KBM-7 (cell line): ENCODE results near the gene TAF4.

Experiments
- DNase-seq: peaks from one replicate; pipeline ENCODE4 v3.0.0-alpha.2; 2015
- in situ Hi-C: fragments of 300-500 bp; cut with MboI; formaldehyde crosslinking; loops from 2 replicates; pipeline ENCODE4 v1.14.3; 2020; ENCODE audit warnings: low sequenced_read_pairs, low pct_unique_long_range_greater_than_20kb, mixed read lengths

The TAF4 gene

GRCh38 chr20:62047666-62048345 is 17.9 kb downstream of the TAF4 start:
- in situ Hi-C loops = no loop called here
- no peak for DNase-seq

DNA sequence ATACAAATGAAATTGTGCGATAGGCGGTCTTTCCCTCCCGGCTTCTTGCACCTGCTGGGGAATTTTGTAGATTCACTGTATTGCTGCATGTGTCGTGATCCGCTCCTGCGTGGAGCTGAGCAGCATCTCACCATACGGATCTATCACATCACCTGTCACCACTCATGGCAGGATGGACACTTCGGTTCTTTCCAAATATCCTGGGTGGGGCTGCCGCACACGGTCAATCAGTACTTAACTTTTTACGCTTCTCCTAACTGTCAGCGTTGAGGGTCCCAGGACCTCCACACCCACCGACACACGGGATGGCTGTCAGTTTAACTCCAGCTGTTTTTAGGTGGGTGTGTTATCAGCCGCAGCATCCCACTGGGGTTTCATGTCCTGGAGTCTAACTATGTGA is 19.2 kb downstream of the TAF4 start:
- in situ Hi-C loops = no loop called here
- no peak for DNase-seq

DNA sequence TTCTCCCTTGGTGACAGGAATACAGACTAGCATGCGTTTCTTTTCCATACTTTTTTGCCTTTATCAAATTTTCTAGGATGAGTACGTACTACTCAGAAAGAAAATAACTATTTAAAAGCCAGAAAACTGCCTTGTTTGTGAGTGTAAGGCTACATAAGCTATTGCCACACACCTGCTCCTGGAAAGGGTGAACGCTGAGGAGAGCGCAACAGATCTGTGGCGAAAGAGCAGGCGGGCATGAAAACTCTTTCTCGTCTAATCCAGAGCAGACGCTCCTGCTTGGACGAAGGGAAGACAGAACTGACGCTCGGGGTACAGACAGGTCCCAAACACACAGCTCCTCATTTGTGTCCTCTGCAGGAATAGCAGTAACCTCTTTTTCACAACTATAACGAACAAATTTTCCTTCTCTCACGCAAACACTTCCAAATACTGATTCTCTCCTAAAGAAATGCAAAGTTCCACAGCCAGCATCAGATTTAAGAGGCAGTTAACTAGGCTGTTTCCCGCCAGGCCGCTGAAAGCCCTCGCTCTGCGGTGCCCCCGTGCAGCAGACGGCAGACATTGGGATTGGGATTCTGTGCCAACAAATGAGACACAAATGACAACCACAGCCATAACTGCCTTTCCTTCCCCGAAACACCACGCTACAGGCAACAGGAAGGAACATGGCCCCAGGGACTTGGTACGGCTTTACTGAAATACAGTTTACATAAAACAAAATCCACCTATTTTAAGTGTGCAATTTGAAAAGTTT is 20.0 kb downstream of the TAF4 start:
- in situ Hi-C loops = no loop called here

DNA sequence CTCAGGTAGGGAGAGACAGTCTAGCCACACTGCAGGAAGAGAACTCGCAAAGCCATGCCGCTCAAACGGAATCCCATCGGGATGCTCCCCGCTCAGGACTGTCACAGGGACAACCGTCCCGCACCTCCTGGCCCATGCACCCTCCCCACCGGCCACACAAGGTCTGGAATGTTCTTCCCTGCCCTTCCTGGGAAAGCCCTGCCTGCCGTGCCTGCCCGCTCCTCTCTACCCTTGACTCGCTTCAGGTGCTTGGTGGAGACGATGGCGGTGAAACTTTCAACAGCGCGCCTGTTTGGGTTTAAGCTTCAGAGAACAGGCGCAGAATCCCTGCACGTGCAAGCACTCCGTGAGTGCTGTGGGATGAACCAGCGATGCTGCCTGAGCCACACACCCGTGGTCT is 20.6 kb downstream of the TAF4 start:
- in situ Hi-C loops = no loop called here

More for the DNA sequence above, 20.0 kb downstream of the TAF4 start:
- DNase-seq = no peak

GRCh38 chr20:62044631-62045030 is 21.1 kb downstream of the TAF4 start:
- DNase-seq = no peak
- in situ Hi-C loops = no loop called here

More for the DNA sequence above, 20.6 kb downstream of the TAF4 start:
- DNase-seq = no peak

DNA sequence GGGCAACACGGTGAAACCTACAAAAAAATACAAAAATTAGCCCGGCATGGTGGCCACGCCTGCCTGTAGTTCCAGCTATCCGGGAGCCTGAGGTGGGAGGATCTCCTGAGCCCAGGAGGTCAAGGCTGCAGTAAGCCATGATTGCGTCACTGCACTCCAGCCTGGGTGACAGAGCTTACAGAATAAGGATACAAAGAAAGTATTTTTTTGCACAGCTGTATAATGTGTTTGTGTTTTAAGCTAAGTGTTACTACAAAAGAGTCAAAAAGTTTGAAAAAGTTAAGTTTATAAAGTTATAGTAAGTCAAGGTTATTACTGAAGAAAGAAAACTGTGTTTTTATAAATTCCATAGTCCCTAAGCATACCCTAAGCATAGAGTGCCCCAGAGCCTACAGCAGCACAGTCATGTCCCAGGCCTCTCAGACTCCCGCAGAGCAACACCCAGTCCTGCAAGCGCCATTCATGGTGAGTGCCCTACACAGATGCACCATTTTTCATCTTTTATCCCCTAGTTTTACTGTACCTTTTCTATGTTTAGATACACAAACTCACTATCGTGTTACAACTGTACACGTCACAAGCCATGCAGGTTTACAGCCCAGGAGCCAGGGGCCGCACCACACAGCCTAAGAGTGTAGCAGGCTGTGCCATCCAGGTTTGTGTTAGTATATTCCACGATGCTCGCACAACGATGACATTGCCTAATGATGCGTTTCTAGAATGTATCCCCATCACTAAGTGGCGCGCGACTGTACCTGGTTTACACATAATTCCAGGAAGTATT is 22.4 kb downstream of the TAF4 start:
- in situ Hi-C loops = no loop called here
- DNase-seq = no peak

- no peak for DNase-seq
- in situ Hi-C loops = no loop called here
These were observed 23.5 kb downstream of the TAF4 start for GRCh38 chr20:62042025-62042820.

- in situ Hi-C loops = no loop called here
These were observed 24.7 kb downstream of the TAF4 start for GRCh38 chr20:62040933-62041332.

GRCh38 chr20:62040381-62040922 is 25.2 kb downstream of the TAF4 start:
- DNase-seq = no peak
- in situ Hi-C loops = no loop called here

More at GRCh38 chr20:62040933-62041332, 24.7 kb downstream of the TAF4 start:
- DNase-seq = no peak

DNA sequence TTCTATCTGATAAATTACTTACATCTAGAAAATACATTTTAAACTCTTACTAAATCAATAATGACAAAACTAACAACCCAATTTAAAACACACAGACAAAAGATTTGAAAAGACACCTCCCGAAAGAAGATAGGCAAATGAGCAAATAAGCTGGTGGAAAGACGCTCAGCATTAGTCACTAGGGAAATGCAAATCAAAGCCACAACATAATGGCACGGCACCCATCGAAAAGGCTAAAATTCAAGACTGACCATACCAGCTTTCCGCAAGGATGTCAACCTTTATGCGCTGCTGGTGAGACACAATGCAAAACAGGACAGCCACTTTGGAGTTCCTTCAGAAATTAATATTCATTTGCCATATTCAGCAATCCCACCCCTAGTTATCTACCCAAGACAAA is 25.9 kb downstream of the TAF4 start:
- DNase-seq = no peak
- in situ Hi-C loops = no loop called here

GRCh38 chr20:62032609-62033368 is 32.9 kb downstream of the TAF4 start:
- DNase-seq = no peak
- in situ Hi-C loops = no loop called here

DNA sequence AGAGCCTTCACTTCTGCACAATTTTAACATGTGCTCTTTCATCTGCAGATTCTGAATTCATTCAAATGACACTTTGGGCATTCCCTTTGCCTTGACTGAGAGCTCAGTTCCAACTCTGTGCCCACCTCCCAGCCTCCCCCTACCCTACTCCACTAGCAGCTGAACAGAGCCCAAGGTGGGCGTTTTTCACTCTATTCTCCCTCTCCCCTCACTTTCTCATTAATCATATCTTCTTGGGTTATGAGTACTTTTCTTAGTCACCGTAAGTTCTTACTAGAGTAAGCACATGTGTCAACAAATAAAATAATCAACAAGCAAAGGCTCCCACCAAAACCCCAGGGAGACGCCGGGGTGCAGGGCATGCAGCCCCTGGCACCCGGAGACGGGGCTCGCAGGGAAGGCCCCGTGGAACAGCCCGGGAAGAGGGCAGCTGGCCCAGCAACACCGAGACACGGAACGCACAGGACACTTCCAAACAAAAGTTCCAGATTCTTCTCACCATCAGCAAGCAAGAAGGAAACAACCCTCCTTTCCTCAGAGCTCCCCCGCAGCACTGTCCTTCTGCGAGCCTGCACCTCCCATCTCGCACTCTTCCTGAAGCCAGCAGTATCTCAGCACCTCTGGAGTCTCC is 34.1 kb downstream of the TAF4 start:
- no peak for DNase-seq
- in situ Hi-C loops = no loop called here

DNA sequence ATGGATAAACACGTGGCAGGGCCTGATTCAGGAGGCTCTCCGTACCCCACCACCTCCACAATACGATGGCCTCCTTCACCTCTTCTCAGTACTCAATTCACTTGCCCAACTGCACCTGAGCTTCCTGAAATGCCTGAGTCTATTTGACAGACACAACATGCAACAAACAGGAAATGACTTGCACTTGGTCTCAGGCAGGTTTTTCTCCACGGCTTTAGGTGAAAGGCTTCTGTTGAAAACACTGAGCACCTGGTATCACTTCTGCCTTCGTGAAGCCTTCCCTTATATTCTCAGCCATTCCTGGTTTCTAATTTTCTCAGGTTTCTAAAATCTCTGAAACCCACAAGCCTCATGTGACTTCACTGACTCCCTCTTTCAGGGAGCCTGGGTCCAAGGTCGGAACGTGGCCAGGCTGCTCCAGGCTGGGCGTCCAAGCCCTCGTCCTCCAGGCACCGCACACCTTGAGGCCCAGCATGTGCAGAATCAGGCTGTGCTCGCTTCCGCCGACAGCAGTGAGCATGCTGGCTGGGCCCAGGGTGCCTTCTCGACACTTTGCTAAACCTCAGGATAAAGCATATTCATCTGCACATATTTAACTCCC is 34.7 kb downstream of the TAF4 start:
- DNase-seq = no peak
- in situ Hi-C loops = no loop called here

- in situ Hi-C loops = no loop called here
- no peak for DNase-seq
These were observed 35.3 kb downstream of the TAF4 start for GRCh38 chr20:62030357-62030756.

DNA sequence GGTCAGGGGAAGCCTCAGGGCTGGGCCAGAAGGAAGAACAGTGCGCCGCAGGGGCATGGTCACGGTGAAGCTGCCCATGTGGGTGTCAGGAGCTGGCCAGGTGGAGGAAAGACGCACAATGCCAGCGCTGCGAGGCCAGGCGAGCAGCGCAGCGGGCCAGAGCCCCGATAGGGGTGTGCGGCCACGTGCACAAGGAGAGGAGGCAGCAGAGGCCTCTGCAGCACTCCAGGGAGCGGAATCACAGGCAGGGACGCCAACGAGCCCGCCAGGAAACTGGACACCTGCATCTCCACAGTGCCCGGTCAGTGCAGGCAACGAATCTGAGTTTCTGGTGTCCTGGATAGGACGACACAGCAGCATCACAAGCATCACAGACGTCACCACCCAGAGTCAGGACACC is 35.7 kb downstream of the TAF4 start:
- DNase-seq = no peak
- in situ Hi-C loops = loop anchor here (10.0 kb wide), 1 partner anchor 115 kb away; the partner anchor contains the start of genes PSMA7 and SS18L1

DNA sequence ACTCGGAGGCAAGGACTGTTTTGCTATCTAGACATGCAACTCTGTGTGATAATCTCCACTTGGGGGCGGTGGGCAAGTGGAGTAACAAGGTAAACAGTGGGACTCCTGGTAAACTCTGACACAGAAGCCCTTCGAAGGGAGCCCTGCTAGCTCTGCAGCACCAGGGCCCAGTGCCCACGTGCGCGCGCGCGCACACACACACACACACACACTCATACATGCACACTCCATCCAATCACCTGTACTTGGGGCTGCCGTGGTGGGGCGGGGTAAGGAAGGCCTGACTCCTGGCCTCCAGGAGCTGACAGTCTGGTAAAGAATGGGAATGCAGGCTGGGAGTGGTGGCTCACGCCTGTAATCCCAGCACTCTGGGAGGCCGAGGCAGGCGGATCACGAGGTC is 36.4 kb downstream of the TAF4 start:
- DNase-seq = no peak
- in situ Hi-C loops = loop anchor here (10.0 kb wide), 1 partner anchor 116 kb away; the partner anchor contains the start of genes PSMA7 and SS18L1

DNA sequence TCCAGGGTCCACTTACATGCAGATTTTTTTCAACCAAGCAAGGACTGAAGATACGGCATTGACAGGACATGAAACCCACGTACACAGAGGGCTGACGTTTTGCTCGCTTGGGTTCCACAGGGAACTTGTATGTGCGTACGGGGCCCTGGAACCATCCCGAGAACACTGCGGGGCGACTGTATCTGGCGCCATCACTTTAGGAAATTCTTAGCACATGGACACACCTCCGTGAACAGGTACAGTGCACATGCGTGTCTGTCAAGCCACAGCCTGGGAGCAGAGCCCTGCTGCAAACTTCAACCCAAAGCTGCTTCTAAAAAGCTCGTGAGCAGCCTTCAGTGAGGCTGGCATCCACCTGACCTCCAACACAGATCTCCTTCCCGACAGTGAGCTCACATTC is 37.3 kb downstream of the TAF4 start:
- no peak for DNase-seq
- in situ Hi-C loops = loop anchor here (10.0 kb wide), 1 partner anchor 116 kb away; the partner anchor contains the start of genes PSMA7 and SS18L1
